Measurements from ENCODE around the gene RGS17.
"Not testable (repeated sequence)": the region's sequence is repeated elsewhere in the genome, so short reads cannot be mapped to it uniquely, and the experiment has no call there.

The RGS17 gene

GRCh38 chr6:153123801-153124200 lies 7.3 kb downstream of the RGS17 start:
- DNase-seq, result no peak

GRCh38 chr6:153121311-153121710 lies 9.8 kb downstream of the RGS17 start:
- DNase-seq, result no peak

DNA sequence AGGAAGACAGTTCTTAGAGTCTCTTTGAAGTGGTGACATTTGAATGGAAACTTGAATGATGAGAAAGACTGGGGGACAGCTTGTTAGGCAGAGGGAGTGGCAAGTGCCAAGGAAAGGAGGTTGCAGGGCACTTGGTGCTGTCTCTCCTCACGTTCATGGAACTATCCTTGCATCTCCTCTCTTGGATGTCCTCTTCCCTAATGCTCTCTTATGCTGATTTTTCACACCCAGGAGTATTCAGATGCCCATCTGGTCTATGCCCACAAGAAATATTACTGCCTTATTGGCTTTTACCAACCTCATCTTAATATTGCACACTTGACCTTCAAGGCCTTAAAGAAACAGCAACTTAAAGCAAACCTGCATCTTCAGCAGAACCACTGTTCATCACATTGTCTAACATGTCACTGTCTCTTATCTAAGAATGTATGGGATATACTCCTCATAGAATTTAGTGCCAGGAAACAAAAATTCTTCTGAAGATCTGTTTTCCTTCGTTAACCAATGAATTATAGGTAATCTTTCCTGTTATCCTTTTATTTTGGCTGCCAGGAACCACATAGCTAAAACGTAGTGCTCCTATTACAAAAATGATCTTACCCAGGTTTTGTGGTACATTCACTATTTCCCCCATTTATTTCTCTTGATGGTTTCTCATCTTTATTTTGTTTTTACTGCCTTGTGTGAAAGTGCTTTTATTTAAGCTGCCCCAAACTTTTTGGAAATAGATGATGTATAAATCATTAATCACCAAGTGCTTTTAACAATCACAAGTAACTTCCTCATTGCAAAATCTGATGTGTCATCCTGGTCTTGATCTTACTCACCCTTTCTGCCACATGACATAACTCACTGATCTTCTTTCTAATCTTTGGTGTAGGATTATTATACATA lies 12.8 kb downstream of the RGS17 start:
- DNase-seq, result no peak

GRCh38 chr6:153111082-153111481 lies 20.0 kb downstream of the RGS17 start:
- DNase-seq, result not testable (repeated sequence)

DNA sequence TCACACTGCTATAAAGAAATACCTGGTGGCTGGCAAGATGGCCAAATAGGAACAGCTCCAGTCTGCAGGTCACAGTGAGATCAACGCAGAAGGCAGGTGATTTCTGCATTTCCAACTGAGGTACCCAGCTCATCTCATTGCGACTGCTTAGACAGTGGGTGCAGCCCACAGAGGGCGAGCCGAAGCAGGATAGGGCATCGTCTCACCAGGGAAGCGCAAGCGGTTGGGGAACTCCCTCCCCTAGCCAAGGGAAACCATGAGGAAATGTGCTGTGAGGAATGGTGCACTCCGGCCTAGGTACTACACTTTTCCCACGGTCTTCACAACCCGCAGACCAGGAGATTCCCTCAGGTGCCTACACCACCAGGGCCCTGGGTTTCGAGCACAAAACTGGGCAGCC lies 20.5 kb downstream of the RGS17 start:
- not testable (repeated sequence) for DNase-seq

DNA sequence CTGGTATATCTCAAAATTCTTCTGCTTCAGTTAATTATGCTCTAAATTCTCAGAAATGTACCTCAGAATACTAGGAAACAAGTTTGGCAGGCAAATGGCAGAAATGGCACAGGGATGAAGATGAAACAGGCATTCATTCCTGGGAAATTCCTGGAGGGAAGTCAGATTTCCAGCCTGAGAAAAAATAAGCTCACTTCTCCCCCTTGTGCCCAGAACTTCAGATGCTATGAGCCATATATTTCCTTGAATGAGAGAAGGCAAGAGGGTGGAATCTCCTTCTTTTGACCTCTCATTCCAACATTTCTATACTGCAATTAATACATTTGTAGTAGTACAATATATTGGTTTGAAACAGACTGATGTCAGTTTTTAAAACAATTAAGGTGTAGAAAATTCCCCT lies 22.8 kb downstream of the RGS17 start:
- no peak for DNase-seq

DNA sequence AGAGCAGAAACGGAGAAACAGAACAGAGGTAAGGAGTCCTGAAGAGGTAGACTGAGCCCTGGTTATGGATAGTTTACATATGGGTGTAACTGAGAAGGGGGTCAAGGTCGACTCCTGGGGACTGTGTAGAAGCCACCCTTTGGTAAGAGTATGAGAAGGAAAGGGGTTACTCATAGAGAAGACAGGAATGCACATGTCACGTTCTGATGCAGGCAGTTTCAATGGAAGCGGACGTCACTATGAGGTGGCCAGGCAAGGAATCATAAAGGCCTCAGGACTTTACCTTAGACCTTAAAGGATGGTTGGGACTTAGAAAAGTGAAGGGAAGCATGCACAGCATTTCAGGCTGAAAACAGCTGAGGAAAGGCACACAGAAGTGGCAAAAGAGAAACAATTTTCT lies 25.1 kb downstream of the RGS17 start:
- no peak for DNase-seq

DNA sequence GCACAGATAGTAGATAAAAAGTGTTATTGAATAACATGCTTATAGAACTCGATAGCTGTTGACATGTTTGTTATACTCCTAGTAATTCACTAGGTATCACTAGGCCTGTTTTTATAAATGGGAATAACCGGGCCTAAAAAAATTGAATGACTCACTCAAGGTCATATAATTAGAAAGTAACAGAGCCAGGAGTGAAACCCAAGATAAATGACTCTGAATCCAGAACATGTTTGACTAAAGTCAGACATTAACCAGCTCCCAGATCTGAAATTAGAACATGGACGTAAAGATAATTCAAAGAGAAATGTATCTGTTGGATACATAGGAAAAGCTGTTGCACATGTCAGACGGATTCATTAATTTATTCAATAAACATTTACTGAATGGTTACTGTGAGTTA lies 26.9 kb downstream of the RGS17 start:
- DNase-seq, result no peak

DNA sequence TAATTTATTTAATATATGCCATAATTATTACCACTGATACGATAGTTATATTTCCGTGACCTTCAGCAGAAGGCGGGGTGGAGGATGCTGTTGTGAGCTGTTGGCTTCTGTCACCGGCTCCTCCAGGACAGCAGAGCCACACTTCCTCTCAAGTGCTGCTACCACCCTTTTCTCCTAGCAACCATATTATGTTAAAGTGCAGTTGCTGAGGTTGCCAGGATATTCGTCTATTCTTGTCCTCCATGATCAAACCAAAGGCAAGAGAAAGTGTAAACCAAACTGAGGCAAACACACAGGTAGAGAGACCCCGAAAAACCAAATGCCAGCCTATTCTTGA lies 27.8 kb downstream of the RGS17 start:
- DNase-seq, result no peak

GRCh38 chr6:153102605-153103318 lies 28.3 kb downstream of the RGS17 start:
- DNase-seq, result no peak

GRCh38 chr6:153101461-153101860 lies 29.6 kb downstream of the RGS17 start:
- DNase-seq, result no peak

GRCh38 chr6:153099636-153100035 lies 31.4 kb downstream of the RGS17 start:
- no peak for DNase-seq

GRCh38 chr6:153096792-153097191 lies 34.3 kb downstream of the RGS17 start:
- no peak for DNase-seq

DNA sequence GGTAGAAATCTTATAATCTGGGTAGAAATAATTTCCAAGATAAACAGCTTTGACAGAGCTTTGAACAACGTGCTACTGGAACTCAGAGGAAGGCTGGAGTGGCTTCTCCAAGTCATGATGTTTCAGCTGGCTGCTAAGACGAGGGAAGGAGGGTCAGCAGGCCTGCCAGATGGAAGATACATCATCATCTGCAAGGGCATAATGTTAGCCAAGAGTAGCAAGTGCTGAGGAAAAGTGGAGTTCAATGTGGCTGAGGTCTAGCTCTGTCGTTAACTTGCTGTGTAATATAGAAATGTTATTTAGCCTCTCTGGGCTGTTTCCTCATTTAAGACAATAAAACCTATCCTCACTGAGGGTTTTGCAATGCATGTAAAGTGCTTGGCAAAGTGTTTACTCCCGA lies 35.1 kb downstream of the RGS17 start:
- DNase-seq, result no peak

DNA sequence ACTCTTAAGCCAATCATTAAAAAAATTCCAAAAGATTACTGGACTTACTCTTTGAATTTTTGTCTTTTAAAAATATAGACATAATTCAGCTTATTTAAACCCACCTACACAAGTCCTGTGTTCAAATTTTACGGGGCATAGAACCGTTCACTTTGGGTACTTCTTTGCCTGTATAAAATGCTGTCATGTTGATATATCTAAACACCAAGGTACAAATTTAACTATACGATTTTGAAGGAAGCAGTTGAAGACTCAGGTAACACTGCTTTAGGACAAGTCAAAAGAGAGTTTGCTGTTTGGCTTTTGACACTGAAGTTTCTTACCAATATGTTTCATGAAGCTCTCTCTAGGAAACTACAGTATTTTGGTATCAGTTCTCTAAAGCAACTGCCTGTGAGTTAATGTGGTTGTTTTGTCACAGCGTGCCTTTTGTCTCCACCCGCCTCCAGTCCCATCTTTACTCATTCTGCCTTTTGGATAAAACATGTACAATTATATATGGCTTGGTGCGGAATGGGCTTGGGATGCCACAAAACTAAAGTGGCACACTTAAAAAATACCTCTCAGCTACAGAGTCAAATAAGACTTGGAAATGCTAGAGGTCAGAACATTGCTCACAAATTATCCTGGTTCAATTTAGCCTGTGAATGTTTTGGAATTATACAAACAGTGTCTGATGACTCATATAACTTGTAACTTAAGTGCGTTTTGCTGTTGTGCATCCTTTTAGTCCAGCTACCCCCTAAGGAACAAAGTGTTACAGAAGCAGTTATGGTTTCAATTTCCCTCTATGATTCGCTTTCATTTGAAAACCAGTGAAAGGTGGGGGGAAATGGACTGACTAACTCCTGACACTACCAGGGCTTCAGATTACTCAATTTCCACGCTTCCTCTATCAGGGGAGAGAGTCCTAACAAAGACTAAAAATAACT lies 38.7 kb downstream of the RGS17 start:
- DNase-seq, result no peak

- DNase-seq, result no peak
Observed at GRCh38 chr6:153090241-153090930, 40.7 kb downstream of the RGS17 start.

- DNase-seq, result no peak
Observed at GRCh38 chr6:153088796-153089195, 42.3 kb downstream of the RGS17 start.

- no peak for DNase-seq
Observed at GRCh38 chr6:153087436-153087835, 43.6 kb downstream of the RGS17 start.

DNA sequence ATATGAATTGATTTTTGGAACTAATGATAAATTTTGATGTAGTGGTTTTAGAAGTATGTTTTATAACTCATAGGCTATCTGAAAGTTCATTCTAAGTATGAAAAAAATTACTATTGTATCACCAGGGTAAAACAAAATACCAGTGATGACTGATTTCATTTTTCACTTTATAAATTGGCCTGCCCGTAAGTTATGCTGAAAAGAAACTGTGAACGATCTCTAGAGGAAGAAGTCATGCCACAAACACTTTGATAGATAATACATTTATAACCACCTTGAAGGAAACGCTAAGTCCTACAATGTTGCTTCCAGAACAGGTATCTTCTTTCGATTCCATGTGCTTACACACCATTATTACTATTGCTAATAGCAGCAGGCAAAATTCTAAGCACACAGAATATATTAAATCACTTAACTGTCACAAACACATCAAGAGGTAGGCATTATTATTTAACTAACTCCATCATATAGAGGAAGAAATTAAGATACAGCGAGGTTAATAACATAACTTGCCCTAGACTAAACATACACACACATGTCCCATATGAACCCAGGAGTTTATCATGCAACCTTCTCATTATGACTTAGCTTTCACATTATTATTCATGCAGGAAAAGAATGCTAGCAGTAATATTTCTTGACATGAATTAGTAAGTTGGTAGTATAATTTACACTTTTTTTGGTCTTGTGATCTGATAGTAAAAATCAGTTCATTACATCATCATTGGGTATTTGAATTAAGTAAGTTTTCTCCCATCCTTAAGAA lies 44.7 kb downstream of the RGS17 start:
- DNase-seq, result no peak

GRCh38 chr6:153085239-153085638 lies 45.8 kb downstream of the RGS17 start:
- DNase-seq, result no peak

DNA sequence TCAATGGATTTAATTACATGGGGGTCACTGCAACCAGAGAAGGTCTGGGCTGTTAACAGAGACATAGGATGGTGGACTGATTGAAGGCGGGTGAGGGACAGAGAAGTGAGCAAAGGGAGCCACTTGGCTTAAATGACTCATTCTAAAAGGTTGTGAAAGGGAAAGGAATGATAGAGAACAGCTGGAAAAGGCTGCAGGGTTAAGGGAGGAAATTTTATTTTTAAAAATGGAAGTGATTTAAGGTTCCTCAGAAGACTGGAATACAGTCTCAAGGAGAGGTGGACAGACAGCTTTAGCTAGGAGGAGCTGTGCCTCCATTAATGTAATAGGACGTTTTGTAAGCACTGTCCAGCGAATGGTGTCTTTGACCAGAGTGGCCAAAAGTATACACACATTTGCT lies 46.7 kb downstream of the RGS17 start:
- no peak for DNase-seq

GRCh38 chr6:153083869-153084268 lies 47.2 kb downstream of the RGS17 start:
- no peak for DNase-seq
